Stimulated activated CD4-positive, alpha-beta T cell treated with anti-CD3 and anti-CD28 coated beads, Interleukin-1b, Interleukin-23, amount 100 ng/mL, for 4 hours (primary cell): ENCODE results near the gene AUH.

Source experiments
- DNase-seq, 2 donors: peaks; one replicate each; pipeline ENCODE4 v3.0.0-alpha.2; 2020; ENCODE audit warnings: low read depth in 2 of 2

The AUH gene

DNA sequence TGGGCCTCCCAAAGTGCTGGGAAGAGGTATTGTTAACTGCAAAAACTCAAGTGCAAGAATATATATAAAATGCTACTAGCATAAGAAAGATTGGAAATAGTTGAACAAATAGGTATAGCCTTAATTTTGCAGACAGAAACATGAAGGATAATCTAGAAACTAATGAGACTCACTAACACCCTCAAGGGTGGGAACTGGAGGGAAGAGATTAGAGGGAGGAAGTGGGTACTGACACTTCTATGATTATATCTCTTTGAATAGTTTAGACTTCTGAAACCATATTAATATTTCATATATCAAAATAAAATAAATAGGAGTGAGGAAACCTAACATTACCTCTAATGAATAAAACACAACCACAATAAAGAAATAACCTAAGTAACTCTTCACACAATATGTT, 23.0 kb downstream of the AUH start:
- no peak for DNase-seq

DNA sequence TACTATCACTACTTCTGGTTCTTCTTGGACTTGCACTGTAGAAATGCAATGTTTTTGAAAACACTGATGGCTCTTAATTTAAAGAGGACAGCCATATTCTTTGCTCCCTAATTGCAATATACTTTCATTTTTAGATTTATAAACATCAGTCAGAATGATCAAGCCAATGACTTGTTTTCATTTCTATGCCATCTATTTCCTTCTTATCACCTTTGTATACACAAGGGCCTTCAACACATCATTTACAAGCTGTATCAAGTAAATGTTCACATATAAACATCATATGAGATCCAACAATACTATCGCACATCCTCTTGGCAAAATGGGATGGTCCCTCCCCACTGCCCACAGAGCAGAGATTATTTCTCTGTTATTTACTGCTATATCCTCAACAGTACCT, 24.9 kb downstream of the AUH start:
- DNase-seq = no peak

DNA sequence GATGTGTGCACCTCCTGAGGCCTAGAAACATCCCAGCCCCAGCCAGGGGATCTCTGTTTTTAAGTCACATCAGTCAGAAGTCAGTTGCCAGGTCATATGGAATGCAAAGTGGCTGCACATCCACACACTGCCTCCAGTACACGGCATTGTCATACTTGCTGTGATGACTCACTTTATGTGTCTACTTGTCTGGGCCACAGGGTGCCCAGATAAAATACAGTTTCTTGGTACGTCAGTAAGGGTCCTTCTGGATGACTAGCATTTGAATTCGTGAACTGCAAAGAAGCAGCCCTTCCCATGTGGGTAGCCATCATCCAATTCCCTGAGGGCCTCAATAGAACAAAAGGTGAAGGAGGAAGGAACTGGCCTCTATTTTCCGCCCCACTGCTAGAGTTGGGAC, 27.7 kb downstream of the AUH start:
- no peak for DNase-seq

DNA sequence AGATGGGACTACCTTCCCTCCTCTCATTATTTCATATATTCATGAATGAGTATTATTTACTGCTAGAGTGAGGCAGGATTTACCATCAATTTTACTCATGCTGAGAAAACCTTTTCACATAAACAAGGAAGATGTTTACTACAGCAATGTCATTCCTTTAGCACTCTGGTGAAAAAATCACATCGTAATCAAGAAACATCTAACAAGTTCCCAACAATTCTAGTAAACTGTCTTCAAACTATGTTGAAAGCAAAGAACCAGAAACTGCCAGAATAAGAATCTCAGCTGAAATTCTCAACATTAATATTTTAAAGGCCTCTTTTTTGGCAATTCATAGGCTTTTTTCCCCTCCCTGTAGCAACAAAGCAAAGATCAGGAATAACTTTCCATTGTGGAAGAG, 28.2 kb downstream of the AUH start:
- no peak for DNase-seq

DNA sequence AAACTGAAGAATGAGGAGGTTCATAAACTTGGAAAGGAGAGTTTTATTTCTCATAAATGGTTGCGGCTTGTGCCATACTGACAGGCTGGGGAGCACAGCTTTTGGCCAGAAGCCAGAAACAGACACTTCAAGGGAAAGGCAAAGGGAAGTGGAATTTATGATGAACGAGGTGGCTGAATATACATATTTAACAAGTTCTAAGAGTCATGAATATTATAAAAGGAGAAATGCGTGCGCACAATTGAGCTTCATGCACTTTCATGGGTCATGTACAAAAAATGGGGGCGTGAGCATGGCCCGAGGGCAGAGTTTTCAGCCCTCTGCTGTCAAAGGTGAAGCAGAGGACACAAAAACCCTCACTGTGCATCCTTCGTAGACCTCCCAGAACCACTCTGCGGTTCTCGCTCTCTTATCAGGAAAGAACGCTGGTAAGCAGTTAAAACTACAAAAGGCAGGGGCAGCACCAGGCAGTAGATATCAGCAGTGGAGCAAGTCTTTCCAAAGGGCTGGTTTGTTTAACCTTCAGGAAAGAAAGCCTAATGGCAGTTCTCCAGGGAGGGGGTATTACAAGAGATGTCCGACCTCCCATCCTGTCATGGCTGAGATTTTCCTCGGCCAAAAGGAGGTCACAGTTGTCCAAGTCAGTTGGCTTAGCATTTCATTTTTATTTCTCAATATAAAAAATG, 29.0 kb downstream of the AUH start:
- no peak for DNase-seq

DNA sequence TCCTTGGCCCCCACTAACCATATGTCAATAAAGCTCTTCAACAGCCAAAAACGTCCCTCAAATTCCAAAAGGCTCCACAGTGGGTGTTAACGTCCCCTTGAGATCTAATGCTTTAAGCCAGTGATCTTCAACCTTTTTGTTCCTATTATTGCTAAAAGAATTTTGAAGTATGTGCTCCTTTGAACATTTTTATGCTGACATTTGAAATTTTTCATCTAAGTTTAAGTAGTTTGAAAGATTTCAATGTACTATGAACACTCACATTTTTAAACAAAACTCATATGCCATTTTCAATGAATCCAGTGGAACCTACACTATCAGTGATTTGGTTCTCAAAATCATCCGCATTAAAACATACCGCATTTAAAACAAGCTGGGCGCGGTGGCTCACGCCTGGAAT, 29.9 kb downstream of the AUH start:
- DNase-seq = no peak

DNA sequence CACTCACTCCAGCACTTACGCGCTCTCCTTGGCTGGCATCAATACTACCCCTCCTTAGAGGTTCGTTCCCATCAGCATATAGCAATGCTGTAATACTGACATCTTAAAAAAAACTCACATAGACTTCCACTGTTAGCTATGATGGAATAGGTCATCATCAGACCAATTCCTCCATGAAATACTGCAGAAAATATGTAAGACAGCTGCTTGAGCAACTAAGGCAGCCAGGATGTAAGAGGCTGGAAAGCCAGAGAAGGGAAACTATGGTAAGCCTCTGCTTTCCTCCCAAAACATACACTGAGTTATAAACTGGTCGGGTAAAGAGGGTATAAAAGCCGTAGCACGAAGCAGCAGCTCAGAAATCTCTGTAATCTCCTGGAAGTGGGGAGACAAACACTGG, 33.5 kb downstream of the AUH start:
- no peak for DNase-seq

DNA sequence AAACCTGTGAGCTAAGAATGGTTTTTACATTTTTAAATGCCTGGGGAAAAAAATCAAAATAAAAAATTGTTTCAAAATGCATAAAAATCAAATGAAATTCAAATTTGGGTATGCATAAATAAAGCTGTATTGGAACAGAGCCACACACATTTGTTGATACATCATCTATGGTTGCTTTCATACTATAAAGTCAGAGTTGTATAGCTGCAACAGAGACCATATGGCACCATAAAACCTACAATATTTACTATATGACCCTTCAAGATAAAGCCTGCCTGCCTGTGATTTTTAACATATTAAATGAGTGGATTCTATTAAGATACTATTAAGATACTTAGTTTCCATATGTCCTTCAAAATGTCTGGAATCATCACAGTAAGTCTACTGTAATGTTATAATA, 40.0 kb downstream of the AUH start:
- no peak for DNase-seq

DNA sequence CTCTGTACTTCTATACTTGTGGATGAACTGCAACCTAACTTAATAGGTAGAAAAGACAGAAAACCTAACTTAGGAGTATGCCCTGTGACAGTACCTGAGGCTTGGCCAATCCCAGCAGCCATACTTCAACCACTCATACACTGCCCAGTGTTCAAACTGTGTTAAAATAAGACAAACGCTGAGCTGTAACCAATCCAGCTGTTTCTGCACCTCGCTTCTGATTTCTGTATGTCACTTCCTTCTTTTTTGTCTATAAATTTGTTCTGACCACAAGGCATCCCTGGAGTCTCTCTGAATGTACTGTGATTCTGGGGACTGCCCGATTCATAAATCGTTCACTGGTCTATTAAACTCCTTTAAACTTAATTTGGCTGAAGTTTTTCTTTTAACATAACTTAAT, 41.4 kb downstream of the AUH start:
- DNase-seq = no peak

DNA sequence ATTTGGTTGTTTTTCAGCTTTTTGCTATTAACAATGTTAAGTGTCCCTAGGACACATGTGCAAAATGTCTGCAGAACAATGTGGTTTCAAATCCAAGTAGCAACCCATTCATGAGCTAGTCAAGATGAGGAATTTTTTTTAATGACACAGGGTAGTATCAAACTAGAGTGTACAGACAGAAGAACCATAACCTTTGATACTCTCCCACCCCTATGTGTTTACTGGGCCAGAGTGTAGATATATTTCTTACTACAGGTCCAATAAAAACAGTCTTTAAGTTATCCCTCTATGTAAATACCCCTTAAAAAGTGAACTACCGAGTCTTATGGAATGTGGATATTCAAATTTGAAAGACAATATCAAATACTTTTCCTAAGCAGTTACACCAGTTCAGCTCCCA, 45.6 kb downstream of the AUH start:
- DNase-seq = no peak

DNA sequence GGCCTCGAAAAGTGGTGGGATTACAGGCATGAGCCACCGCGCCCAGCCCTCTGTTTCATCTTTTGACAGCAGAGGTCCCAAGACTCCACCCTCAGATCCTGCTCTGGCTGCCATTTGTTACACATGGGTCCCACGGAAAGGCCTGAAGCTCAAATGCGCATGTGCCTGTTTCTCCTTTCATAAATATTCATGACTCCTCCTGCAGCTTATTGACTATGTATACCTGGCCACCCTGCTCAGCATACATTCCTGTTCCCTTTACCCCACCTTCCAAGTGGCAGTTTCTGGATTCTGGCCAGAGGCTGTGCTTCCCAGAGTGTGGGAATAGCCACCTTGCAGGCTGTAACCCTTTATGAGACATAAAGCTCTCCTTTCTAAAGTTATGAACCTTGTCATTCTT, 46.5 kb downstream of the AUH start:
- DNase-seq = no peak

DNA sequence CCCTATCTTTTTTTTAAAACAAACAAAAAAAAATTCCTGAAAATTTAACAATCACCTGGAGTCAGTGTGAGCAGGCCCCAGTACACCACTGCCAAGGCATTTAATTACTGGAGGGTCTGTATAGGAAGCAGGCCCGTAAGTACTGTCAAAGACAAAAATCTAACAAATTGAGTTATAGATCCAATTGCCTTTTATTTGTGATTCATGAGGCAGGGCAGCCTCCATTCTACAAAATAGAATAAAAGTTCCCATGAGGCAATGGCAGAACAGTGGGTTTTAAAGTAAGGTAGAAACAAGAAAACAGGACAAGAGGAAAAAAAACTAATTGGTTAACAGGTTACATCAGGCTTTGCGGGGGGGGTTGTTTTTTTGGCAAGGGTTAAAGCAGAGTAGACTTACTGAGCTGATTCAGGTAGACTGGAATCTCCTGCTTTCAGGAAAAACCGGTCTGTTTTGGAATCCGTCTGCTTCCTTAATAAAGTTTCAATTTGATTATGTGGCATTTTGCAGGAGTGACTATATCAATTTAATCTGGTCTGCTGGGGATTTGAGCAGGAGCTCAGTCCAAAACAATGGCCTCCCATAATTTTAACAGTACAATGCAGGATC, 48.9 kb downstream of the AUH start:
- DNase-seq = no peak

DNA sequence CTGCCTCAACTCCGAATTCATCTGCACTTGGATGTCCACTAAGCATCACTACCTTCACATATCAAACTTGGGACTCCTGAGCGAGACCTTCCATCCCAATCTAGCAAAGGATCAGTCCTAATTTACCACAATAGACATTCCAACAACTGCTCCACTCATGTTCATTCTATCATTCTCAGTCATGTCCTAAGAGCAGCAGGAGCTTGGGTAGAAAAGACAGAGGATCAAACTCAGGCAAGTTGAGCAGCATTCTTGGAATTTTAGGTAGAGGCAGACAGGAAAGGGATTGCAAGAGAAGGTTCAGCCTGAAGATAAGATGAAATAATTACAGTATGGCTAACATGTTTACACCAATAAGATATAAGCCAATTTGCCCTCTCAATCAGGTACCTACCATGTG, 51.7 kb downstream of the AUH start:
- DNase-seq = no peak

DNA sequence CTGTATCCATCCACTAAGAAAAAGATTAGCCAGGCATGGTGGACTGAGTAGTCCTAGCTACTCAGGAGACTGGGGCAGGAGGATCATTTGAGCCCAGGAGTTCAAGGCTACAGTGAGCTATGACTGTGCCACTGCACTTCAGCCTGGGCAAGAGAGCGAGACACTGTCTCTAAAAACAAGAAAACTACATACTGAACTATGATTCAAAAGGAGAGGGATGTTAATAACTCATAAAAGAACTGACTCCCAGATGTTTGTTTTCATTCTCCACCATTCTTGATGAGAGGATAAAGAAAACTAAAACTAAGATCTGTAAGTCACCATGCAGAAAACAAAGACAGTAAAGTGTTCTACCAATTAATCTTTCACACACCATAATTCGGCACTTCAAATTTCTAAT, 53.5 kb downstream of the AUH start:
- DNase-seq = no peak

DNA sequence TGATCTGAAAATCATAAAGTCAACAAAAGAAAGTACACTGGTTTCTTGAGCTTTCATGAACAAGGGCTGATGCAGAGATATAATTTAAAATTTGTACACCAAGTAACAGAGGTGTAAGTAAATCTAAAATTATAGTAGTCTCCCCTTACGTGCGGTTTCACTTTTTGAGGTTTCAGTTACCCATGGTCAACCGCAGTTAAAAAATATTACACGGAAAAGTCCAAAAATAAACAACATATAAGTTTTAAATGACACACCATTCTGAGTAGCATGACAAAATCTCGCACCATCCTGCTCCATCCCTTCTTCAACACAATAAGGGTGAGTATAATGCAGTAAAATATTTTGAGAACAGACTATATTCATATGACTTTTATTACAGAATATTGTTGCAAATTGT, 54.4 kb downstream of the AUH start:
- no peak for DNase-seq

DNA sequence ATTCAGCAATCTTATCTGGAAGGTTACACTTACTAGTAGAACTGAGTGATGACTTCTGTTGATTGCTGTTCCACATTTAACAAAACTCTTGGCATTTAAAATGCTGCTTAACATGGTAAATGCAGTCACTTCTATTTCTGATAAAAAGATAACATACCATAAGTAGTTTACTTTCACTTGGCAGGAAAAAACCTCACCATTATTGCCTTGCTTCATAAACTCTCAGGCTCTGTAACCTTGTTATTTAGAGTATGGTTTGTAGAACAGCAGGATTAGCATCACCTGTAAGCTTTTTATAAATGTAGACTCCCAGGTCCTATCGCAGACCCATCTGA, 55.5 kb downstream of the AUH start:
- no peak for DNase-seq

DNA sequence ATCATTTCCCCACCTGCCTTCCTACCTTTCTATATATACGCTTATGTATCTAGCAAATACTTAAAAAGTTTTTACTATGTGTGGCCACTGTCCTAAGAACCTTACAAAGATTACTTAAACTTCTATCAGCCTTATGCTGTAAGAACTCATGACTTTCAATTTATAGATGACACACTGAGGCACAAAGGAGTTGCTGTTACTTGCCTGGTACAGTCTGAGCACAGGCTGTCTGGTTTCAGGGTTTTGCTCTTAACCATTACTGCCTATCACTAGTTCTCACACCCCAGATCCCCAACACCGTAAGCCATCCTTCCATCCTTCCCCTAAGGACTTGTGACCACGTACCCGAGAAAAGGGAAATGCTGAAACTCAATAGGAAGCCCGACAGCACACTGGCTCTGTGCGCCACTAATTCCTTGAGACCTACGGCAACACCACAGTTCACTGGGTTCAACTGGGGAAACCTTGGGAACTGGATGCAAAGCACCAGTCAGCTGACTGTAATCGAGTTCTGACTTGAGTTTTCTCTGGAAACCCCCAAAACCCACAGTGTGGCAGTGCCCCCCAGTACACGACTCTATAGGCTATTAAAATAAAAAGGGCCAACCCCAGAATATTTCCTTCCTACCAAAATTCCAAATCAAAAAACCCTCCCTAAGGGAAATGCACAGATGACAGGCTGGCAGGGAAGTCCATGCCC, 56.0 kb downstream of the AUH start:
- no peak for DNase-seq

DNA sequence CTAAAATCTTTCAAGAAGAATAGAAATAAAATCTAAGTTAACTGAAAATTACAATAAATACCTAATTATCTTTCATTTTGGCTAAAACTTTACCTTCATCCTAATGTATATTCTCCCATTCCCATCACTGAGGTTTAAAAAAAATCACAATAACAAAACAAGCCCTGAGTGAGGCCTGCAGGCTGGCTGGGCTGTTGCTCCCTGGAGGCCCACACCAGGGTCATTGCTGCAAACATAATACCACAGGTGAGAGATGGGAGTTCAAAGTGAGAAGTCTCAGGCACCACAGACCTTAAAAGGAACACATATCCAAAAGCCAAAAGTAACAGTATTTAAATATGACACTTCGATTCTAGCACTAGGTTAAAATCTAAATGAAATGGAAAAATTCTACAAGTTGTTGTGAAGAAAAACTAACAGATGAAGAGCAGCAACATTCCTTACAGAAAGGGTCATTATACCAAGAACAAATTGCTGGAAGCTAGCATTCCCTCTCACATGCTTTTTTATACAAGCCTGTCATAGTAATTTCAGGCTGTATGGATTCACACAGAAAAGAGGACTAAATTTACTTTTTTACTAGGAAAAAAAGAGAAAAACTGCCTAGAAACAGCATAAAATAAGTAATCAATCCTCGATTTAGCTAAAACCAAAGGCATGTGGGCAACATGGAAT, 57.8 kb downstream of the AUH start:
- no peak for DNase-seq

DNA sequence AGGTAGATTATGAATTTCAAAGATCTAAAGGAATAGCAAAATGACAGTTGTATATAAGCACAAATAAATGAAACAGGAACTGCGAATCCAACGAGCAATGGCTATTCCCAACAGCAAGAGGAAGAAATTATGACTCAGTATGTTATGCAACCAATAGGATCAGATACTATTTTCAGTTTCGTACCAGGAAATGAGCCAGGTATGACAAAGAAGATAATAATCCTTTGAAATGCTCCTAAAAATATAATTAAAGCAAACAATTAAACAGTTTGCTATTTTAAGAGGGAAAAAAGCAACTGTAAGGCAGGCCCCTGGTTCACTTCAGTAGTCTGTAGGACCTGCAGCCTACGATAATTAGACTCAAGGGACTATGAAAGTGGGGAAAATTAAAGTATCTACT, 58.9 kb downstream of the AUH start:
- DNase-seq = no peak

DNA sequence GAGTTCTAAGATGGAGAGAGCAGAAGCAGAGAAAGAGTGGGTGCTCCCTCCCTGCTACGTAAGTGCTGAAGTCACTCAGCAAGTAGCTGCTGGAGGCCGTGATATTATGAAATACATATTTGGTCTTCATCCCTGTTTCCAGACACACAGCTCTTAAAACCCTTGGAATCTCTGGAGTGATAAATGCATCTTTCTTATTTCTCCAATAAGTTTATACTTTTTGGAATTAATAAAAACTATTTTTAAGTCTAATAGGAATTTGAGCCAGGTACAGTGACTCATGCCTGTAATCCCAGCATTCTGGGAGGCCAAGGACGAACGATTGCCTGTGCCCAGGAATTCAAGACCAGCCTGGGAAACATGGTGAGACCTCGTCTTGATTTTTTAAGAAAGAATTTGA, 60.6 kb downstream of the AUH start:
- DNase-seq = no peak

DNA sequence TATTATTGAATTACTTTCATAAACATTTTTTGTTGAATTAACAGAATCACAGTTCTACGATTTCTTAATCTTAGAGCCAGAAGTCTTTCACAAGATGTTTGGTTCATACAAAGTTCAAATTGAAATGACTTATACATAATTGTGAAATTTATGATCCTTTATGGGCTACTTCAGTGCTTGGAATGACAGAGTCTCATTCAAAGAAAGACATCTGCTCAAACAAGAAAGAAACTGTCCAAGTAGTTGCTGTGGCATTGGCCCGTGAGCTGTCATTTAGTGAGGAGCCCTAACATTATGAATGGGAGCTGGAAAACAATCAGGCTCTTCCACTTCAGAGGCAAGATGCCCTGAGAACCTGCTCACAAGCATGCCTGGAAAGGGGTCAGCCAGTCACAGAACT, 63.4 kb downstream of the AUH start:
- no peak for DNase-seq

DNA sequence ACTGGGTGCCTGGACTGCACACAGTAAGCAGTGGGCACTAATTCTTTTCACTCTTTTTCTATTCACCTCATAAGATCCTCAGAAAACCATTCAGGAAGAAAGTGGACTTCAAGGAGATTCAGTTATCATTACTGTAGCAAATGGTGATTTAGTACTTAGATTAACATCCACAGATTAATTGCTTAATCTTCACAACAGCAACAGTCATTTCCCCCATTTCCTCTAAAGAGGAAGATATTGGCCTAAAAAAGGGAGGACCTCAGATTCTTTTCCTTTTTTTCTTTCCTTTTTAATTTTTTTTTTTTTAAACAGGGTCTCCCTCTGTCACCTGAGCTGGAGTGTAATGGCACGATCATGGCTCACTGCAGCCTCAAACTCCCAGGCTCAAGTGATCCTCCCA, 64.4 kb downstream of the AUH start:
- no peak for DNase-seq

DNA sequence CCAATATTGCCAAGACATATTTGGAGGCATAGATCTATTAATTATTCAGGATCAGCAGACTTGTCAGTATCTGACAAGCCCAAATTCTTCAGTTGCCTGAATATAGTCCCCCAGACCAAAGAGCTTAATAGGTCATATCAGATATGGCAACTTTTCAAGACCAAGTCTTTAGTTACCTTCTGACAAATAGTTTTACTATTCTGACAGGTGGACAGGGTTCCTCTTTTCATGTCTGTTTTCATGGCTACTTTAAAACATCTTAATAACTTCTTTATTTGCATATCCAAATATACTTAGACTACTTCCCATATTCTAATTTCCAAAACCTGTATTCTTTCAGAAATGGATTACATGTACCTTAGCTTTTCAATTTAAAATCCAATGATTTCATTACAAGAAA, 65.4 kb downstream of the AUH start:
- DNase-seq = no peak
